SK-N-SH (cell line): ENCODE measurements around the gene LILRA1. TPM values are rescaled to one million over a fixed set of nuclear protein-coding genes. Genes with fewer than 3 reads are reported as not detected.

Source experiments
- CTCF ChIA-PET: fragments of 300-600, 350-600 bp; formaldehyde crosslinking; extraction: SDS; loops from one replicate; lab custom pipeline; 2021; lab: Yijun Ruan, JAX
- POLR2A ChIA-PET: fragments of 350-600 bp; sonication (Branson Sonifier 250); formaldehyde crosslinking; extraction: SDS; loops from one replicate; lab custom pipeline; 2020; ENCODE audit warnings: antibody characterized with exemption, inconsistent platforms; lab: Yijun Ruan, JAX
- DNase-seq: peaks from one replicate; pipeline ENCODE4 v3.0.0; 2012
- H2AFZ ChIP-seq: fragments of 200-600 bp; sonication (generic); 2 replicates; pipeline ENCODE4 v1.8.1; 2016; ENCODE audit warnings: antibody characterized with exemption, mild to moderate bottlenecking, low read depth
- H3F3A ChIP-seq: fragments of 200-600 bp; sonication (generic); replicated peaks from 2 replicates; pipeline ENCODE3; 2016; ENCODE audit warnings: antibody characterized with exemption, mild to moderate bottlenecking; ENCODE audit not compliant: insufficient read depth
- H3K27ac ChIP-seq, 2 experiments: fragments of 200-500 bp in 1 of 2; fragments of 200-600 bp in 1 of 2; sonication (Bioruptor generic) in 1 of 2; sonication (generic), shearing (Covaris generic) in 1 of 2; 2 replicates each; pipeline versions ENCODE4 v1.5.1 to v1.6.1; 2014 to 2016; ENCODE audit warnings: low read depth in 2 of 2, inconsistent platforms in 1 of 2, low read length in 1 of 2, mild to moderate bottlenecking in 1 of 2, mixed read lengths in 1 of 2
- H3K27me3 ChIP-seq: fragments of 200-600 bp; sonication (generic), shearing (Covaris generic); 2 replicates; pipeline ENCODE4 v1.6.1; 2016; ENCODE audit warnings: mixed run types; ENCODE audit not compliant: insufficient read depth
- H3K36me3 ChIP-seq, 2 experiments: fragments of 200-500 bp in 1 of 2; fragments of 200-600 bp in 1 of 2; sonication (Bioruptor generic) in 1 of 2; sonication (generic) in 1 of 2; replicated peaks in 1 of 2; 2 replicates each; pipeline versions ENCODE3 to v1.5.1; 2014 to 2016; ENCODE audit warnings: low read length in 1 of 2, mild to moderate bottlenecking in 1 of 2; ENCODE audit not compliant: insufficient read depth in 2 of 2, control insufficient read depth in 1 of 2
- H3K4me1 ChIP-seq, 2 experiments: fragments of 200-500 bp in 1 of 2; fragments of 200-600 bp in 1 of 2; sonication (Bioruptor generic) in 1 of 2; sonication (generic), shearing (Covaris generic) in 1 of 2; 2 replicates each; pipeline versions ENCODE4 v1.5.1 to v1.6.1; 2014 to 2016; ENCODE audit warnings: low read depth in 1 of 2, low read length in 1 of 2, mixed run types in 1 of 2; ENCODE audit not compliant: insufficient read depth in 2 of 2, control insufficient read depth in 1 of 2
- H3K4me2 ChIP-seq: fragments of 200-600 bp; sonication (generic), shearing (Covaris generic); 2 replicates; pipeline ENCODE4 v1.6.1; 2017; ENCODE audit warnings: mixed run types
- H3K4me3 ChIP-seq, 2 experiments: fragments of 200-500 bp in 1 of 2; fragments of 200-600 bp in 1 of 2; sonication (Bioruptor generic) in 1 of 2; sonication (generic), shearing (Covaris generic) in 1 of 2; 2 replicates each; pipeline versions ENCODE4 v1.5.1 to v1.8.1; 2014 to 2016; ENCODE audit warnings: low read depth in 2 of 2, inconsistent platforms in 1 of 2, low read length in 1 of 2, mild to moderate bottlenecking in 1 of 2, mixed read lengths in 1 of 2, moderate library complexity in 1 of 2
- H3K79me2 ChIP-seq: fragments of 200-600 bp; sonication (generic); 2 replicates; pipeline ENCODE4 v1.8.1; 2017; ENCODE audit warnings: mild to moderate bottlenecking; ENCODE audit not compliant: insufficient read depth
- H3K9ac ChIP-seq: fragments of 200-600 bp; sonication (generic); 2 replicates; pipeline ENCODE4 v1.6.1; 2017; ENCODE audit warnings: mixed run types
- H3K9me2 ChIP-seq: fragments of 200-600 bp; sonication (generic); 2 replicates; pipeline ENCODE4 v1.6.1; 2017; ENCODE audit warnings: mixed run types
- H3K9me3 ChIP-seq: fragments of 200-600 bp; sonication (generic); 2 replicates; pipeline ENCODE4 v1.6.1; 2017; ENCODE audit warnings: mixed run types, mild to moderate bottlenecking, moderate library complexity
- H4K20me1 ChIP-seq: fragments of 200-600 bp; sonication (generic); 2 replicates; pipeline ENCODE4 v1.6.1; 2017; ENCODE audit warnings: mild to moderate bottlenecking, mixed run types; ENCODE audit not compliant: insufficient read depth
- ELF1 ChIP-seq: IDR thresholded peaks from 2 replicates; pipeline ENCODE4 v1.4.0; 2012
- EP300 ChIP-seq, 2 experiments: IDR thresholded peaks; 2 replicates each; pipeline versions ENCODE4 v1.4.0 to v1.6.1; 2012; ENCODE audit warnings: borderline replicate concordance in 1 of 2, low read depth in 1 of 2, low read length in 1 of 2
- FOXM1 ChIP-seq: IDR thresholded peaks from 2 replicates; pipeline ENCODE4 v1.4.0; 2012; ENCODE audit warnings: low read depth, mild to moderate bottlenecking
- JUND ChIP-seq: IDR thresholded peaks from 2 replicates; pipeline ENCODE4 v1.4.0; 2012
- MXI1 ChIP-seq: IDR thresholded peaks from 2 replicates; pipeline ENCODE4 v1.6.1; 2012; ENCODE audit warnings: mild to moderate bottlenecking, low read depth, low read length, improper control_type of control experiment
- NRF1 ChIP-seq: IDR thresholded peaks from 2 replicates; pipeline ENCODE4 v1.6.1; 2012; ENCODE audit warnings: low read depth, mild to moderate bottlenecking, low read length
- POLR2AphosphoS5 ChIP-seq: IDR thresholded peaks from 2 replicates; pipeline ENCODE4 v1.6.1; 2012; ENCODE audit warnings: low read depth, low read length
- RAD21 ChIP-seq: IDR thresholded peaks from 2 replicates; pipeline ENCODE4 v1.6.1; 2012; ENCODE audit warnings: mild to moderate bottlenecking, low read length
- RFX5 ChIP-seq: IDR thresholded peaks from 2 replicates; pipeline ENCODE4 v1.6.1; 2012; ENCODE audit warnings: mild to moderate bottlenecking, improper control_type of control experiment, low read length
- RXRA ChIP-seq: IDR thresholded peaks from 2 replicates; pipeline ENCODE4 v1.4.0; 2012; ENCODE audit warnings: low read depth, mild to moderate bottlenecking, borderline replicate concordance
- SMC3 ChIP-seq: IDR thresholded peaks from 2 replicates; pipeline ENCODE4 v1.6.1; 2012; ENCODE audit warnings: low read depth, low read length, improper control_type of control experiment
- TCF12 ChIP-seq: IDR thresholded peaks from 2 replicates; pipeline ENCODE4 v1.4.0; 2012
- TEAD4 ChIP-seq: IDR thresholded peaks from 2 replicates; pipeline ENCODE4 v1.4.0; 2012; ENCODE audit warnings: mild to moderate bottlenecking, borderline replicate concordance; ENCODE audit not compliant: insufficient read depth
- YY1 ChIP-seq: IDR thresholded peaks from 2 replicates; pipeline ENCODE4 v1.4.0; 2012; ENCODE audit warnings: low read depth, mild to moderate bottlenecking
- WGBS: methylation state at CpG from one replicate; pipeline ENCODE4 v1.1.6; 2017; ENCODE audit warnings: low lambda C conversion rate; 5-methylcytosine and 5-hydroxymethylcytosine counted together
- polyA plus RNA-seq, 3 experiments: library from polyadenylated mRNA; depleted of rRNA; stranded (reverse); fragments of >200 nt; gene quantifications; 2 replicates each; pipeline ENCODE4 v1.2.3, GENCODE V29; 2012
- TF ChIP-seq, protein P1 (sequence below): IDR thresholded peaks from 2 replicates; pipeline ENCODE4 v1.4.0; 2012; ENCODE audit warnings: low read depth, borderline replicate concordance
- TF ChIP-seq, protein P2 (sequence below): fragments of 150-350 bp; IDR thresholded peaks from 2 replicates; pipeline ENCODE4 v1.6.1; 2016; ENCODE audit warnings: mild to moderate bottlenecking, low read depth, low read length
- TF ChIP-seq, protein P3 (sequence below): fragments of 200-600 bp; sonication (generic); IDR thresholded peaks from 2 replicates; pipeline ENCODE4 v1.6.1; 2017; ENCODE audit warnings: antibody characterized with exemption, mild to moderate bottlenecking, moderate library complexity
- TF ChIP-seq, protein P4 (sequence below): fragments of 150-350 bp; IDR thresholded peaks from 2 replicates; pipeline ENCODE4 v1.6.1; 2017; ENCODE audit warnings: antibody characterized with exemption, low read length, low read depth, borderline replicate concordance
- TF ChIP-seq, protein P5 (sequence below): IDR thresholded peaks from 2 replicates; pipeline ENCODE4 v1.4.0; 2012; ENCODE audit warnings: low read depth, borderline replicate concordance
- TF ChIP-seq, protein P6 (sequence below): IDR thresholded peaks from 2 replicates; pipeline ENCODE4 v1.4.0; 2012; ENCODE audit warnings: low read depth
- TF ChIP-seq, protein P7 (sequence below): IDR thresholded peaks from 2 replicates; pipeline ENCODE4; 2012

LILRA1 gene
- polyA plus RNA-seq, 1 of the 3 experiments (the other 2 are of a cell fraction): not detected

DNA sequence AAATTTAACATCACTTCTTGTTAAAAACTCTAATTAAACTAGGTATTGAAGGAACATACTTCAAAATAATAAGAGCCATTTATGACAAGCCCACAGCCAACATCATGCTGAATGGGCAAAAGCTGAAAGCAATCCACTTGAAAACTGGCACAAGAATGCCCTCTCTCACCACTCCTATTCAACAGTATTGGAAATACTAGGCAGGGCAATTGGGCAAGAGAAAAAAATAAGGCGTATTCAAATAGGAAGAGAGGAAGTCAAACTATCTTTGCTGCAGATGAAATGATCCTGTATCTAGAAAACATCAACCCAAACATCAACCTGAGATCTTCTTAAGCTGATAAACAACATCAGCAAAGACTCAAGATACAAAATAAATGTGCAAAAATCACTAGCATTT, 21.3 kb downstream of the LILRA1 start:
- Histone ChIP-seq H3K9ac (no peak overlapping the region), H3K27me3 (no peaks in the 10 kb centered on the region), H3K9me2 (no peaks in the 10 kb centered on the region), H3K4me3 (no peak overlapping the region), H3K79me2 (no peaks in the 10 kb centered on the region), H4K20me1 (no peaks in the 10 kb centered on the region), H2AFZ (no peak overlapping the region), H3F3A (no peaks in the 10 kb centered on the region), H3K27ac (no peak overlapping the region), H3K4me1 (no peaks in the 10 kb centered on the region), H3K9me3 (no peaks in the 10 kb centered on the region), H3K36me3 (no peaks in the 10 kb centered on the region), H3K4me2 (no peak overlapping the region)
- POLR2A ChIA-PET: no interaction called here
- 10% methylated on average over 1 of the region's 1 CpG for WGBS
- no peak for DNase-seq
- CTCF ChIA-PET: interaction anchor here (0.7 kb wide), 1 partner anchor 591 kb away, joined by 3 read pairs; no protein-coding TSS in a partner anchor
- no peak for TF ChIP-seq TCF12

DNA sequence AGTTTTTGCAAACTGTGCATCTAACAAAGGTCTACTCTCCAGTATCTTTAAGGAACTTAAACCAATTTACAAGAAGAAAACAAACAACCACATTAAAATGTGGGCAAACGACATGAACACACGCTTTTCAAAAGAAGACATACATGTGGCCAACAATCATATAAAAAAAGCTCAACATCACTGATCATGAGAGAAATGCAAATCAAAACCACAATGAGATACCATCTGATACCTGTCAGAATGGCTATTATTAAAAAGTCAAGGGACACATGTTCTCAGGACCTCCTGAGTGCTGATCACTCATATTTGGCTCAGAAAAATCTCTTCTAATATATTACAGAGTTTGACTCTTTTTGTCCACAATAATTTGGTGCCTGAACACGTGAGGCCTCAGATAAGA, 22.6 kb downstream of the LILRA1 start:
- Histone ChIP-seq H3K27ac (no peak overlapping the region), H3K9me2 (no peaks in the 10 kb centered on the region), H3K27me3 (no peaks in the 10 kb centered on the region), H4K20me1 (no peaks in the 10 kb centered on the region), H3K79me2 (no peaks in the 10 kb centered on the region), H3K9ac (no peak overlapping the region), H3K36me3 (no peaks in the 10 kb centered on the region), H3K4me2 (no peak overlapping the region), H3F3A (no peaks in the 10 kb centered on the region), H3K4me3 (no peak overlapping the region), H3K4me1 (no peaks in the 10 kb centered on the region), H3K9me3 (no peaks in the 10 kb centered on the region), H2AFZ (no peak overlapping the region)
- TF ChIP-seq NRF1: no peak
- TF ChIP-seq, protein P1, sequence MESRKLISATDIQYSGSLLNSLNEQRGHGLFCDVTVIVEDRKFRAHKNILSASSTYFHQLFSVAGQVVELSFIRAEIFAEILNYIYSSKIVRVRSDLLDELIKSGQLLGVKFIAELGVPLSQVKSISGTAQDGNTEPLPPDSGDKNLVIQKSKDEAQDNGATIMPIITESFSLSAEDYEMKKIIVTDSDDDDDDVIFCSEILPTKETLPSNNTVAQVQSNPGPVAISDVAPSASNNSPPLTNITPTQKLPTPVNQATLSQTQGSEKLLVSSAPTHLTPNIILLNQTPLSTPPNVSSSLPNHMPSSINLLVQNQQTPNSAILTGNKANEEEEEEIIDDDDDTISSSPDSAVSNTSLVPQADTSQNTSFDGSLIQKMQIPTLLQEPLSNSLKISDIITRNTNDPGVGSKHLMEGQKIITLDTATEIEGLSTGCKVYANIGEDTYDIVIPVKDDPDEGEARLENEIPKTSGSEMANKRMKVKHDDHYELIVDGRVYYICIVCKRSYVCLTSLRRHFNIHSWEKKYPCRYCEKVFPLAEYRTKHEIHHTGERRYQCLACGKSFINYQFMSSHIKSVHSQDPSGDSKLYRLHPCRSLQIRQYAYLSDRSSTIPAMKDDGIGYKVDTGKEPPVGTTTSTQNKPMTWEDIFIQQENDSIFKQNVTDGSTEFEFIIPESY: no peak
- no peak for TF ChIP-seq FOXM1
- TF ChIP-seq, protein P2, sequence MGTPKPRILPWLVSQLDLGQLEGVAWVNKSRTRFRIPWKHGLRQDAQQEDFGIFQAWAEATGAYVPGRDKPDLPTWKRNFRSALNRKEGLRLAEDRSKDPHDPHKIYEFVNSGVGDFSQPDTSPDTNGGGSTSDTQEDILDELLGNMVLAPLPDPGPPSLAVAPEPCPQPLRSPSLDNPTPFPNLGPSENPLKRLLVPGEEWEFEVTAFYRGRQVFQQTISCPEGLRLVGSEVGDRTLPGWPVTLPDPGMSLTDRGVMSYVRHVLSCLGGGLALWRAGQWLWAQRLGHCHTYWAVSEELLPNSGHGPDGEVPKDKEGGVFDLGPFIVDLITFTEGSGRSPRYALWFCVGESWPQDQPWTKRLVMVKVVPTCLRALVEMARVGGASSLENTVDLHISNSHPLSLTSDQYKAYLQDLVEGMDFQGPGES: no peak
- no peak for TF ChIP-seq ELF1
- no peak for TF ChIP-seq EP300 (IDR thresholded peaks at IDR 0.05; ENCODE audit: borderline replicate concordance in 1 of 2, low read depth in 1 of 2, low read length in 1 of 2)
- no peak for TF ChIP-seq RAD21
- TF ChIP-seq POLR2AphosphoS5: no peak
- no peak for TF ChIP-seq JUND
- TF ChIP-seq YY1: no peak
- TF ChIP-seq, protein P3, sequence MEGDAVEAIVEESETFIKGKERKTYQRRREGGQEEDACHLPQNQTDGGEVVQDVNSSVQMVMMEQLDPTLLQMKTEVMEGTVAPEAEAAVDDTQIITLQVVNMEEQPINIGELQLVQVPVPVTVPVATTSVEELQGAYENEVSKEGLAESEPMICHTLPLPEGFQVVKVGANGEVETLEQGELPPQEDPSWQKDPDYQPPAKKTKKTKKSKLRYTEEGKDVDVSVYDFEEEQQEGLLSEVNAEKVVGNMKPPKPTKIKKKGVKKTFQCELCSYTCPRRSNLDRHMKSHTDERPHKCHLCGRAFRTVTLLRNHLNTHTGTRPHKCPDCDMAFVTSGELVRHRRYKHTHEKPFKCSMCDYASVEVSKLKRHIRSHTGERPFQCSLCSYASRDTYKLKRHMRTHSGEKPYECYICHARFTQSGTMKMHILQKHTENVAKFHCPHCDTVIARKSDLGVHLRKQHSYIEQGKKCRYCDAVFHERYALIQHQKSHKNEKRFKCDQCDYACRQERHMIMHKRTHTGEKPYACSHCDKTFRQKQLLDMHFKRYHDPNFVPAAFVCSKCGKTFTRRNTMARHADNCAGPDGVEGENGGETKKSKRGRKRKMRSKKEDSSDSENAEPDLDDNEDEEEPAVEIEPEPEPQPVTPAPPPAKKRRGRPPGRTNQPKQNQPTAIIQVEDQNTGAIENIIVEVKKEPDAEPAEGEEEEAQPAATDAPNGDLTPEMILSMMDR: no peak
- no peak for TF ChIP-seq SMC3
- TF ChIP-seq, protein P4, sequence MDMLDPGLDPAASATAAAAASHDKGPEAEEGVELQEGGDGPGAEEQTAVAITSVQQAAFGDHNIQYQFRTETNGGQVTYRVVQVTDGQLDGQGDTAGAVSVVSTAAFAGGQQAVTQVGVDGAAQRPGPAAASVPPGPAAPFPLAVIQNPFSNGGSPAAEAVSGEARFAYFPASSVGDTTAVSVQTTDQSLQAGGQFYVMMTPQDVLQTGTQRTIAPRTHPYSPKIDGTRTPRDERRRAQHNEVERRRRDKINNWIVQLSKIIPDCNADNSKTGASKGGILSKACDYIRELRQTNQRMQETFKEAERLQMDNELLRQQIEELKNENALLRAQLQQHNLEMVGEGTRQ: no peak
- no peak for TF ChIP-seq RXRA
- TF ChIP-seq RFX5: no peak
- TF ChIP-seq MXI1: no peak
- TF ChIP-seq, protein P5, sequence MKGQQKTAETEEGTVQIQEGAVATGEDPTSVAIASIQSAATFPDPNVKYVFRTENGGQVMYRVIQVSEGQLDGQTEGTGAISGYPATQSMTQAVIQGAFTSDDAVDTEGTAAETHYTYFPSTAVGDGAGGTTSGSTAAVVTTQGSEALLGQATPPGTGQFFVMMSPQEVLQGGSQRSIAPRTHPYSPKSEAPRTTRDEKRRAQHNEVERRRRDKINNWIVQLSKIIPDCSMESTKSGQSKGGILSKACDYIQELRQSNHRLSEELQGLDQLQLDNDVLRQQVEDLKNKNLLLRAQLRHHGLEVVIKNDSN: no peak
- TF ChIP-seq, protein P6, sequence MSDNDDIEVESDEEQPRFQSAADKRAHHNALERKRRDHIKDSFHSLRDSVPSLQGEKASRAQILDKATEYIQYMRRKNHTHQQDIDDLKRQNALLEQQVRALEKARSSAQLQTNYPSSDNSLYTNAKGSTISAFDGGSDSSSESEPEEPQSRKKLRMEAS: no peak
- no peak for TF ChIP-seq TEAD4
- TF ChIP-seq, protein P7, sequence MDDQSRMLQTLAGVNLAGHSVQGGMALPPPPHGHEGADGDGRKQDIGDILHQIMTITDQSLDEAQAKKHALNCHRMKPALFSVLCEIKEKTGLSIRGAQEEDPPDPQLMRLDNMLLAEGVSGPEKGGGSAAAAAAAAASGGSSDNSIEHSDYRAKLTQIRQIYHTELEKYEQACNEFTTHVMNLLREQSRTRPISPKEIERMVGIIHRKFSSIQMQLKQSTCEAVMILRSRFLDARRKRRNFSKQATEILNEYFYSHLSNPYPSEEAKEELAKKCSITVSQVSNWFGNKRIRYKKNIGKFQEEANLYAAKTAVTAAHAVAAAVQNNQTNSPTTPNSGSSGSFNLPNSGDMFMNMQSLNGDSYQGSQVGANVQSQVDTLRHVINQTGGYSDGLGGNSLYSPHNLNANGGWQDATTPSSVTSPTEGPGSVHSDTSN: no peak
- ChIA-PET CTCF (no interaction called here), POLR2A (no interaction called here)
- no peak for DNase-seq
- 2% methylated on average over 3 of the region's 3 CpGs for WGBS
